GM21619 (cell line): Measurements from ENCODE around the gene HSF5.

ENCODE experiments used
- ATAC-seq: cut with Tn5 transposase; IDR thresholded peaks from one replicate; pipeline ENCODE4 v1.9.1; 2021; ENCODE audit not compliant: unreplicated experiment

HSF5 gene

GRCh38 chr17:58373003-58373402 lies 115.2 kb downstream of the HSF5 start:
- ATAC-seq = no peak

GRCh38 chr17:58371300-58371950 lies 116.8 kb downstream of the HSF5 start:
- no peak for ATAC-seq

- ATAC-seq = no peak
Measured at GRCh38 chr17:58370716-58371115, 117.5 kb downstream of the HSF5 start.

GRCh38 chr17:58370309-58370708 lies 117.9 kb downstream of the HSF5 start:
- ATAC-seq = no peak
